Anterior cingulate cortex (tissue), 58 donors: ENCODE measurements around the gene ZACN.

Experiments
- DNase-seq, 58 donors: peaks; one replicate each; lab custom pipeline; 2025; lab: John Stamatoyannopoulos, UW

The ZACN gene

GRCh38 chr17:76125922-76126321, 46.9 kb downstream of the ZACN start:
- DNase-seq, result no peak

GRCh38 chr17:76130473-76130872, 51.5 kb downstream of the ZACN start:
- no peak for DNase-seq

- DNase-seq, result no peak
Observed at GRCh38 chr17:76131051-76131691, 52.2 kb downstream of the ZACN start.

GRCh38 chr17:76131692-76132573, 53.0 kb downstream of the ZACN start:
- no peak for DNase-seq
